ENCODE results near the gene COQ5. TPM values are rescaled to one million over a fixed set of nuclear protein-coding genes. Genes with fewer than 3 reads are reported as not detected.
"Not testable (repeated sequence)": the region's sequence is repeated elsewhere in the genome, so short reads cannot be mapped to it uniquely, and the experiment has no call there.

COQ5 gene
- total RNA-seq, 1 donor = 26.1 TPM

- TF ChIP-seq CTCF (IDR thresholded peaks at IDR 0.05; ENCODE audit: insufficient read depth, low read length) = peak; percentile 24
- H3K4me3 ChIP-seq (ENCODE audit: low read depth, low read length) = peak overlapping the region; percentile 90
- DNase-seq (ENCODE audit: low read depth) = peak; percentile 56
These were observed 871 bp upstream of the COQ5 start for GRCh38 chr12:120529641-120530417.

DNA sequence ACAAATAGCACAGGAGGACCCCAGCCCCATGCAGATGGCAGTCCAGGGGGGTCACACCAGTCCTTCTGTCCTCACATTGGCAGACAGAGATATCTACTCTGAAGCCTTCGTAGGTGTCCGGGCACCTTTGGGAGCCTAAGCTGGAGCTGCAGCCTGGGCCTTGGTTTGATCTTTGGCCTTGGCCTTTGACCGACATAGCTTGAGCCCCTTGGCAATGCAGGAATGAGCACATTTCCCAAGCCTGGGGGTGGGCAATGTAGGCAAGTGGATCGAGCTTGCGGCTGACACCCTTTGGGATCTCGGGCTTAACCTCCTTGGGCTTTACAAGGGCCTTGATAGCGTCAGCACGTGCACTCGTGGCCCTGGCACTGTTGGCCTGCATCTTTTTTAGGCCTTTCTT is 6.4 kb downstream of the COQ5 start:
- no peak overlapping the region for H3K4me3 ChIP-seq (ENCODE audit: low read depth, low read length)
- no peak for DNase-seq (ENCODE audit: low read depth)
- no peak for TF ChIP-seq CTCF (IDR thresholded peaks at IDR 0.05; ENCODE audit: insufficient read depth, low read length)

GRCh38 chr12:120519324-120519723 is 9.6 kb downstream of the COQ5 start:
- not testable (repeated sequence) for DNase-seq (ENCODE audit: low read depth); H3K4me3 ChIP-seq (ENCODE audit: low read depth, low read length)

DNA sequence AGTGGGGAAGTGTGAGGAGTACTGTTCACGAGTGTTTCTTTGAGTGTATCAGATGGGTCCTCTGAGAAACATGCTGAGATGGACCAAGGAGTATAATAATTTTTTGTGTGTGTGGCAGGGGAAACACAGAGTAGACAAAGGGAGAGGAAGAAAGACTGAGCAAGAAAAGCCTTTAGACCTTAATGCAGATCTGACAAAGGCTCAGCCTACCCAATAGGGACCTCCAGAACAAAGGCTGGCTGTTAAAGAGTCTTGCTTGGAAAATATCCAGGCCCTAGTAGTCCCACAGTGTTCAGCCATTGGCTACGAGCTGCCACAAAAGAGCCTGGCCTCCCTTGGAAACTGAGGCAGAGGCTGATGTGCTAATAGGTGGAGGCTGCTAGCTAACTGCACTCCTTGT is 13.5 kb downstream of the COQ5 start:
- no peak overlapping the region for H3K4me3 ChIP-seq (ENCODE audit: low read depth, low read length)
- DNase-seq (ENCODE audit: low read depth) = no peak
- TF ChIP-seq CTCF (IDR thresholded peaks at IDR 0.05; ENCODE audit: insufficient read depth, low read length) = no peak

- no peak overlapping the region for H3K4me3 ChIP-seq (ENCODE audit: low read depth, low read length)
- TF ChIP-seq CTCF (IDR thresholded peaks at IDR 0.05; ENCODE audit: insufficient read depth, low read length) = no peak
- no peak for DNase-seq (ENCODE audit: low read depth)
These were observed 15.0 kb downstream of the COQ5 start for GRCh38 chr12:120514002-120514401.

DNA sequence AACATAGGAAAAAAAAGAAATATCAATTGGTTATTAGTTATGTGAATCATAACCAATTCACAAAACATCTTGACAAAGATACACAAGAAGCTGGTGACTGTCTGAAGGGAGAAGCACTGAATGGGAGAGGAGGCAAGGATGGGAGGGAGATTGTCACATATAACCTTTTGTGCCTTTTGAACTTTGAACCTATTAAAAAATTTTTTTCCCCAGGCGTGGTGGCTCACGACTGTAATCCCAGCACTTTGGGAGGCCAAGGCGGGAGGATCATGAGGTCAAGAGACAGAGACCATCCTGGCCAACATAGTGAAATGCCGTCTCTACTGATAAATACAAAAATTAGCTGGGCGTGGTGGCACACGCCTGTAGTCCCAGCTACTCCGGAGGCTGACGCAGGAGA is 20.4 kb downstream of the COQ5 start:
- no peak for DNase-seq (ENCODE audit: low read depth)
- no peak for TF ChIP-seq CTCF (IDR thresholded peaks at IDR 0.05; ENCODE audit: insufficient read depth, low read length)
- H3K4me3 ChIP-seq (ENCODE audit: low read depth, low read length) = no peak overlapping the region

DNA sequence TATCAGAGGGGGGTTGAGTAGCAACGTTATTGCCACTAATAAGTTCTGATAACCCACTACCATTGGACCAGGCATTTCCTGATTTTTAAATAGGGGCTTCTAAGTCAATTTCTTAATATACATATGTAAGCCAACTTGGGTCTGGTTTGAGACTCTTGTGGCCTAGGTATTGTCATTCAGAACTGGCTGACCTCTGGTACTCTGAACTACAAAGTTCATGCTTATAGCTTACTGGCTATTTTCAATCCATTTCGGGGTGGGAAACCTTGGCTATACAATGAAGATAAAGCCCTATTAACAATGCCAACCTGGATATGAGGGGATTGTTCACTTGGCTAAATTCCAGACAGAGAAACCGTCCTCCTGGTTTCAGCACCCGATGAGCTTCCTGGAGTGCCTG is 24.4 kb downstream of the COQ5 start:
- no peak for TF ChIP-seq CTCF (IDR thresholded peaks at IDR 0.05; ENCODE audit: insufficient read depth, low read length)
- H3K4me3 ChIP-seq (ENCODE audit: low read depth, low read length) = no peak overlapping the region
- no peak for DNase-seq (ENCODE audit: low read depth)
